Measurements from ENCODE around the gene CFC1.
"Not testable (repeated sequence)": the region's sequence is repeated elsewhere in the genome, so short reads cannot be mapped to it uniquely, and the experiment has no call there.

Gene CFC1

GRCh38 chr2:130592791-130593414 is 6.5 kb downstream of the CFC1 start:
- H3K9me3 ChIP-seq (ENCODE audit: low read depth, low read length); H3K9ac ChIP-seq (ENCODE audit: insufficient read length); H3K4me3 ChIP-seq; H3K36me3 ChIP-seq (ENCODE audit: insufficient read depth, low read length); H3K27ac ChIP-seq; DNase-seq (ENCODE audit: low read depth, low spot score): not testable (repeated sequence)

GRCh38 chr2:130590842-130591359 is 8.5 kb downstream of the CFC1 start:
- not testable (repeated sequence) for DNase-seq (ENCODE audit: low read depth, low spot score); H3K9me3 ChIP-seq (ENCODE audit: low read depth, low read length); H3K4me3 ChIP-seq; H3K9ac ChIP-seq (ENCODE audit: insufficient read length); H3K27ac ChIP-seq; H3K36me3 ChIP-seq (ENCODE audit: insufficient read depth, low read length)

GRCh38 chr2:130590170-130590841 is 9.1 kb downstream of the CFC1 start:
- H3K27ac ChIP-seq; H3K9me3 ChIP-seq (ENCODE audit: low read depth, low read length); DNase-seq (ENCODE audit: low read depth, low spot score); H3K4me3 ChIP-seq; H3K36me3 ChIP-seq (ENCODE audit: insufficient read depth, low read length); H3K9ac ChIP-seq (ENCODE audit: insufficient read length): not testable (repeated sequence)

- H3K4me3 ChIP-seq; H3K9me3 ChIP-seq (ENCODE audit: low read depth, low read length); H3K27ac ChIP-seq; H3K9ac ChIP-seq (ENCODE audit: insufficient read length); DNase-seq (ENCODE audit: low read depth, low spot score); H3K36me3 ChIP-seq (ENCODE audit: insufficient read depth, low read length): not testable (repeated sequence)
These were observed 10.5 kb downstream of the CFC1 start for GRCh38 chr2:130588688-130589458.

GRCh38 chr2:130584726-130585125 is 14.6 kb downstream of the CFC1 start:
- not testable (repeated sequence) for DNase-seq (ENCODE audit: low read depth, low spot score); H3K4me3 ChIP-seq; H3K27ac ChIP-seq; H3K9ac ChIP-seq (ENCODE audit: insufficient read length); H3K36me3 ChIP-seq (ENCODE audit: insufficient read depth, low read length); H3K9me3 ChIP-seq (ENCODE audit: low read depth, low read length)

- H3K4me3 ChIP-seq; H3K9ac ChIP-seq (ENCODE audit: insufficient read length); DNase-seq (ENCODE audit: low read depth, low spot score); H3K27ac ChIP-seq; H3K9me3 ChIP-seq (ENCODE audit: low read depth, low read length); H3K36me3 ChIP-seq (ENCODE audit: insufficient read depth, low read length): not testable (repeated sequence)
These were observed 15.8 kb downstream of the CFC1 start for GRCh38 chr2:130583582-130583981.

GRCh38 chr2:130582970-130583369 is 16.4 kb downstream of the CFC1 start:
- not testable (repeated sequence) for H3K4me3 ChIP-seq; DNase-seq (ENCODE audit: low read depth, low spot score); H3K9ac ChIP-seq (ENCODE audit: insufficient read length); H3K36me3 ChIP-seq (ENCODE audit: insufficient read depth, low read length); H3K27ac ChIP-seq; H3K9me3 ChIP-seq (ENCODE audit: low read depth, low read length)

- DNase-seq (ENCODE audit: low read depth, low spot score); H3K9me3 ChIP-seq (ENCODE audit: low read depth, low read length); H3K9ac ChIP-seq (ENCODE audit: insufficient read length); H3K4me3 ChIP-seq; H3K36me3 ChIP-seq (ENCODE audit: insufficient read depth, low read length); H3K27ac ChIP-seq: not testable (repeated sequence)
These were observed 17.9 kb downstream of the CFC1 start for GRCh38 chr2:130581491-130581890.

- not testable (repeated sequence) for H3K4me3 ChIP-seq; H3K27ac ChIP-seq; H3K9ac ChIP-seq (ENCODE audit: insufficient read length); H3K9me3 ChIP-seq (ENCODE audit: low read depth, low read length); H3K36me3 ChIP-seq (ENCODE audit: insufficient read depth, low read length); DNase-seq (ENCODE audit: low read depth, low spot score)
These were observed 20.3 kb downstream of the CFC1 start for GRCh38 chr2:130579121-130579520.

- H3K4me3 ChIP-seq; H3K9ac ChIP-seq (ENCODE audit: insufficient read length); H3K27ac ChIP-seq; H3K36me3 ChIP-seq (ENCODE audit: insufficient read depth, low read length); DNase-seq (ENCODE audit: low read depth, low spot score); H3K9me3 ChIP-seq (ENCODE audit: low read depth, low read length): not testable (repeated sequence)
These were observed 21.8 kb downstream of the CFC1 start for GRCh38 chr2:130577559-130577958.

GRCh38 chr2:130576209-130576784 is 23.1 kb downstream of the CFC1 start:
- H3K27ac ChIP-seq; H3K36me3 ChIP-seq (ENCODE audit: insufficient read depth, low read length); H3K4me3 ChIP-seq; DNase-seq (ENCODE audit: low read depth, low spot score); H3K9me3 ChIP-seq (ENCODE audit: low read depth, low read length); H3K9ac ChIP-seq (ENCODE audit: insufficient read length): not testable (repeated sequence)

GRCh38 chr2:130574230-130574629 is 25.1 kb downstream of the CFC1 start:
- not testable (repeated sequence) for H3K9me3 ChIP-seq (ENCODE audit: low read depth, low read length); H3K36me3 ChIP-seq (ENCODE audit: insufficient read depth, low read length); H3K27ac ChIP-seq; DNase-seq (ENCODE audit: low read depth, low spot score); H3K4me3 ChIP-seq; H3K9ac ChIP-seq (ENCODE audit: insufficient read length)

- not testable (repeated sequence) for H3K9me3 ChIP-seq (ENCODE audit: low read depth, low read length)
These were observed 27.4 kb downstream of the CFC1 start for GRCh38 chr2:130571929-130572328.

GRCh38 chr2:130566165-130566564 is 33.2 kb downstream of the CFC1 start:
- H3K4me3 ChIP-seq; DNase-seq (ENCODE audit: low read depth, low spot score); H3K9me3 ChIP-seq (ENCODE audit: low read depth, low read length); H3K9ac ChIP-seq (ENCODE audit: insufficient read length); H3K27ac ChIP-seq; H3K36me3 ChIP-seq (ENCODE audit: insufficient read depth, low read length): not testable (repeated sequence)

More at GRCh38 chr2:130571929-130572328, 27.4 kb downstream of the CFC1 start:
- H3K4me3 ChIP-seq; DNase-seq (ENCODE audit: low read depth, low spot score); H3K36me3 ChIP-seq (ENCODE audit: insufficient read depth, low read length); H3K27ac ChIP-seq; H3K9ac ChIP-seq (ENCODE audit: insufficient read length): not testable (repeated sequence)

All from SK-N-MC (cell line).